Jurkat, Clone E6-1 (cell line): ENCODE results near the gene TLK2.
"Not testable (repeated sequence)": the region's sequence is repeated elsewhere in the genome, so short reads cannot be mapped to it uniquely, and the experiment has no call there.

Source experiments
- DNase-seq: peaks from one replicate; pipeline ENCODE4 v3.0.0-alpha.2; 2011; ENCODE audit warnings: low read depth, low spot score
- H3K4me3 ChIP-seq: 2 replicates; pipeline ENCODE4 v1.5.1; 2011; ENCODE audit warnings: mild to moderate bottlenecking, low read length, control low read depth, moderate library complexity

TLK2 gene

GRCh38 chr17:62591333-62591732 is 112.7 kb downstream of the TLK2 start:
- no peak overlapping the region for H3K4me3 ChIP-seq
- no peak for DNase-seq

DNA sequence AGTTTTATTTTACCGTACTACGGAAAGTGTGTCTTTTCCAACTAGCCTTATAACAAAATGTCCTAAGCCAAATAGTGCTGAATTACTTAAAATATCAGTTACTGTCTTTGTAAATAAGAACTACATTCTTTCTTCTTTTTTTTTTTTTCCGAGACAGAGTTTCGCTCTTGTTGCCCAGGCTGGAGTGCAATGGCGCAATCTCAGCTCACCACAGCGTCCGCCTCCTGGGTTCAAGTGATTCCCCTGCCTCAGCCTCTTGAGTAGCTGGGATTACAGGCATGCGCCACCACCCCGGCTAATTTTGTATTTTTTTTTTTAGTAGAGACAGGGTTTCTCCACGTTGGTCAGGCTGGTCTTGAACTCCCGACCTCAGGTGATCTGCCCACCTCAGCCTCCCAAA is 113.2 kb downstream of the TLK2 start:
- not testable (repeated sequence) for H3K4me3 ChIP-seq

GRCh38 chr17:62592341-62593099 is 113.9 kb downstream of the TLK2 start:
- H3K4me3 ChIP-seq: no peak overlapping the region
- no peak for DNase-seq

More for the DNA sequence above, 113.2 kb downstream of the TLK2 start:
- not testable (repeated sequence) for DNase-seq

DNA sequence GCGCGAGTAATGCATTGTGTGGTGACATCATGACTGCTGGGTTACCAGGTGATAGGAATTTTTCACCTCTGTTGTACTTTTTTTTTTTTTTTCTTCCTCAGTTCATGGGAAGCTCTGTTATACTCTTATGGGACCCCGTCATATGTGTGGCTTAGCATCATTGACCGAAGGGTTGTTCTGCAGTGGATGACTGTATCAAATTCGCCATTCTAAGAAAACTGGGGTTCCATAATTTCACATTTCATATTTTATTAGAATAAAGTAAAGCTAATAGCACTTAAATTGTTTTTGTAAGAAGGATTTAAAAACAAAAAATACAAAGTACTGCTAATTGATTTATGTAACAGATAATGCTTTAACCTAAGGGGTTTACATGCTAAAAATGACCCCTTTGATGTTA is 116.9 kb downstream of the TLK2 start:
- DNase-seq: no peak
- H3K4me3 ChIP-seq: no peak overlapping the region

- DNase-seq: no peak
- no peak overlapping the region for H3K4me3 ChIP-seq
These were observed 118.0 kb downstream of the TLK2 start for GRCh38 chr17:62596662-62597061.

GRCh38 chr17:62597150-62597549 is 118.5 kb downstream of the TLK2 start:
- H3K4me3 ChIP-seq: no peak overlapping the region
- no peak for DNase-seq

DNA sequence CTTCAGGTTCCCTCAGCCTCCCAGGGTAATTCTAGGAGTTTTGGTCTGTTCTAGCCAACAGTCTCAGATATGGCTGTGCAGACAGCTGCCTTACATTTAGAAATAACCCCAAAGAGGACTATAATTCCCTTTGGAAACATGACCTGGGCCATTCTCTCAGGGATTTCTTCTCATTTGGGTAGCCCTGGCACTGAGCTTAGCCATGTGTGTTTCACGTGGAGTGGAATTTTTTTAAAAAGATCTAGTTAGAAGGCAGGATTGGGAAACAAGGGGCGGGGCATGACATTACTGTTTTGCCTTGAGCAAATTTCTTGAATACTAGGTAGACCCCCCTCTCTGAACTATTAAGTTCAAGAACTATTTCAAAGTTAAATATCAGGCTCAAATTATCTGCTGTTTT is 119.3 kb downstream of the TLK2 start:
- DNase-seq: no peak
- no peak overlapping the region for H3K4me3 ChIP-seq

DNA sequence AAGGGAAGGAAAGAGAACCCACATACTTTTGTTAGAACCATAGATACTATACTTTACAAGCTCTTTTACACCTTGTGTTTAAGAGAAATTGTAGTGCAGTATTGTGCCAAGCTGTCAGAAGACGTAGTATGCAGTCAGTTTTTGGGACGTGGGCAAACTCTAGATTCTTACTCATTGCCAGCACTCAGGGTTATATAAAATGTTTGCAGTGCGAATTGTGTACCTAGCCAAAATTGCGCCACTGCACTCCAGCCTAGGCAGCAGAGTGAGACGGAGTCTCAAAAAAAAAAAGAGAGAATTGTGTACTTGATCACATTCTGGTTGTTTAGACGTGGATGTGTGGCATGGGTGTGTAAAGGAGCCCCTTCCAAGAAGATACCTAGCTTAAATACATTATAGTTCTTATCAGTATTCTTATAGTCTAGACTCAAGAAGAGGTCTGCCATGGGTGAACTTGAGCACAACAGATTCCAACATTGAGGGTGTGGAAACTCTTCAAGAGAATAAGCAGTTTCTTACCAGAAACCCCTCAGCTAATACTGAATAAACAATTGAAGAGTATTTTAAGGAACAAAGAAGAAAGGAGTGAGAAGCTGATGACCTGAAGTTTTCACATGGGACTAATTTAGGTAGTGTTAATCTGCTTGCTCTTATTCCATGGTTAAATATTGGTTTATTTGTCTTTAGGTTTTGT is 121.5 kb downstream of the TLK2 start:
- DNase-seq: no peak
- H3K4me3 ChIP-seq: no peak overlapping the region

DNA sequence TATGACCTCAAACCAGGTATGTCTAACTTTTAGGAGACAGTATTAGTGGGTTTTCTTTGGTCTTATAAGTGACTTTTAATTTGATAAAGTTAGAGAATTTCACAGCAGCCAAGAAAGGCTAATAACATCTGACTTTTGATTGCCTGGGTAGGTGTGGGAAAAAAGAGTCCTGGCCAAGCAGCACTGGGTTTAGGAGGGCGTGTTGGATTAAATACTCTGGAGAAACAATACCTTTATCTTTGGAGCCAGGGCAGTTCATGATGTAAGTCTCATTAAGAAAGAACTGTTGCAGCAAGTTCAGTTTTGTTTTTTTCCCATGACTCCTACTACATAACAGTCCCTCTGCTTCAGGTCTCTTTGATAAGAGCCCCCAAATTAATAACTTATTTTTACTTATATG is 122.2 kb downstream of the TLK2 start:
- H3K4me3 ChIP-seq: no peak overlapping the region
- no peak for DNase-seq

GRCh38 chr17:62601471-62601870 is 122.8 kb downstream of the TLK2 start:
- H3K4me3 ChIP-seq: no peak overlapping the region
- no peak for DNase-seq

DNA sequence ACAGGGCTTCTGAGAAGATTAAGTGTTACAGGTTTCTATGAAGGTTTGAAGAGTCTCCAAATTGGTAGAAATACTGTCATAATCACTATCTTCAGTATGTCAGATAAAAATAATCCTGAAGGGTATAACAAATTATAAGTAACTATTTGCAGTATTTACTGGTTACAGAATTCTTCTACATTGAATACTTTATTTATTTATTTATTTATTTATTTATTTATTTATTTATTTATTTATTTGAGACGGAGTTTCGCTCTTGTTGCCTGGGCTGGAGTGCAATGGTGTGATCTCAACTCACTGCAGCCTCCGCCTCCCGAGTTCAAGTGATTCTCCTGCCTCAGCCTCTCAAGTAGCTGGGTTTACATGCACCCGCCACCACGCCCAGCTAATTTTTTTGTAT is 125.2 kb downstream of the TLK2 start:
- not testable (repeated sequence) for H3K4me3 ChIP-seq, DNase-seq

GRCh38 chr17:62605588-62605987 is 127.0 kb downstream of the TLK2 start:
- H3K4me3 ChIP-seq: no peak overlapping the region
- no peak for DNase-seq

DNA sequence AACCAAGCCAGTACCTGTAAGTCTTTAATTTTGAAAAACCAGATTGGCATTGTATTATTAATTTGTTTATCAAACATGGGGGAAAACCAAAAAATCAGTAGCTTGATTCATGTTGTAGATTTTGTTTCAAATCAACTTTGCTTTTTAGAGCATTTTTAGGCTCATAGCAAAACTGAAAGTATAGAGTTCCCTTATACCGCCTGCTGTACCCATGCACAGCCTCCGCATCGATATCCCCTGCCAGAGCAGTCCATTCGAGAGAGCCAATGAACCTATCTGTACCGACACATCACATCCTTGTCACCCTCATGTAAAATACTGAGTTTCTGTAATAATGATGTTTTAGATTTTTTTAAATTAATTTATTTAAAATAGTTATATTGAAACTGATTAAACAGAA is 132.7 kb downstream of the TLK2 start:
- no peak for DNase-seq

GRCh38 chr17:62611728-62612127 is 133.1 kb downstream of the TLK2 start:
- no peak for DNase-seq
- no peak overlapping the region for H3K4me3 ChIP-seq

More for the DNA sequence above, 132.7 kb downstream of the TLK2 start:
- no peak overlapping the region for H3K4me3 ChIP-seq

DNA sequence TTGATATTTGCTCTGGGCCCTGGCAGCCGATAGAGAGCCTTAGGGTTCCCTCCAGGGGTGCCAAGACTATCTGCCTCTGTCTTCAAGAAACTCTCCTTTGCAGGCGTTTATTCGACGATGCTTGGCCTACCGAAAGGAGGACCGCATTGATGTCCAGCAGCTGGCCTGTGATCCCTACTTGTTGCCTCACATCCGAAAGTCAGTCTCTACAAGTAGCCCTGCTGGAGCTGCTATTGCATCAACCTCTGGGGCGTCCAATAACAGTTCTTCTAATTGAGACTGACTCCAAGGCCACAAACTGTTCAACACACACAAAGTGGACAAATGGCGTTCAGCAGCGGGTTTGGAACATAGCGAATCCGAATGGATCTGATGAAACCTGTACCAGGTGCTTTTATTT is 133.7 kb downstream of the TLK2 start:
- DNase-seq, H3K4me3 ChIP-seq: not testable (repeated sequence)

DNA sequence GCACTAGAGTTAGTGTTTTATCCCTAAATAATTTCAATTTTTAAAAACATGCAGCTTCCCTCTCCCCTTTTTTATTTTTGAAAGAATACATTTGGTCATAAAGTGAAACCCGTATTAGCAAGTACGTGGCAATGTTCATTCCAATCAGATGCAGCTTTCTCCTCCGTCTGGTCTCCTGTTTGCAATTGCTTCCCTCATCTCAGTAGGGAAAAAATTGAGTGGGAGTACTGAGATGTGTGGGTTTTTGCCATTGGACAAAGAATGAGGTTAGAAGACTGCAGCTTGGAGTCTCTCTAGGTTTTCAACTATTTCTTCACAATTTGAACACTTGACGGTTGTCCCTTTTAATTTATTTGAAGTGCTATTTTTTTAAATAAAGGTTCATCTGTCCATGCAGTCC is 134.5 kb downstream of the TLK2 start:
- not testable (repeated sequence) for DNase-seq, H3K4me3 ChIP-seq

GRCh38 chr17:62614142-62614541 is 135.5 kb downstream of the TLK2 start:
- DNase-seq: no peak
- no peak overlapping the region for H3K4me3 ChIP-seq

GRCh38 chr17:62615503-62615902 is 136.9 kb downstream of the TLK2 start:
- no peak for DNase-seq
- H3K4me3 ChIP-seq: no peak overlapping the region

- H3K4me3 ChIP-seq: no peak overlapping the region
- no peak for DNase-seq
These were observed 138.6 kb downstream of the TLK2 start for GRCh38 chr17:62616993-62617893.
